ENCODE data around the gene CCL14. TPM values are rescaled to one million over a fixed set of nuclear protein-coding genes. Genes with fewer than 3 reads are reported as not detected.

The CCL14 gene
- total RNA-seq, 1 donor from 2014 or later, result not detected

- Histone ChIP-seq H3K36me3 (ENCODE audit: control insufficient read depth, insufficient read depth, low read length) (no peaks in the 10 kb centered on the region), H3K4me3 (ENCODE audit: low read depth, low read length) (no peak overlapping the region), H3K27me3 (ENCODE audit: control insufficient read depth, insufficient read depth, low read length) (no peaks in the 10 kb centered on the region)
- TF ChIP-seq, protein P1, sequence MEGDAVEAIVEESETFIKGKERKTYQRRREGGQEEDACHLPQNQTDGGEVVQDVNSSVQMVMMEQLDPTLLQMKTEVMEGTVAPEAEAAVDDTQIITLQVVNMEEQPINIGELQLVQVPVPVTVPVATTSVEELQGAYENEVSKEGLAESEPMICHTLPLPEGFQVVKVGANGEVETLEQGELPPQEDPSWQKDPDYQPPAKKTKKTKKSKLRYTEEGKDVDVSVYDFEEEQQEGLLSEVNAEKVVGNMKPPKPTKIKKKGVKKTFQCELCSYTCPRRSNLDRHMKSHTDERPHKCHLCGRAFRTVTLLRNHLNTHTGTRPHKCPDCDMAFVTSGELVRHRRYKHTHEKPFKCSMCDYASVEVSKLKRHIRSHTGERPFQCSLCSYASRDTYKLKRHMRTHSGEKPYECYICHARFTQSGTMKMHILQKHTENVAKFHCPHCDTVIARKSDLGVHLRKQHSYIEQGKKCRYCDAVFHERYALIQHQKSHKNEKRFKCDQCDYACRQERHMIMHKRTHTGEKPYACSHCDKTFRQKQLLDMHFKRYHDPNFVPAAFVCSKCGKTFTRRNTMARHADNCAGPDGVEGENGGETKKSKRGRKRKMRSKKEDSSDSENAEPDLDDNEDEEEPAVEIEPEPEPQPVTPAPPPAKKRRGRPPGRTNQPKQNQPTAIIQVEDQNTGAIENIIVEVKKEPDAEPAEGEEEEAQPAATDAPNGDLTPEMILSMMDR (IDR thresholded peaks at IDR 0.05; ENCODE audit: insufficient read depth, low read length, poor library complexity, severe bottlenecking), result no peak
- no peak for DNase-seq (ENCODE audit: low read depth)
These were observed 2.4 kb downstream of the CCL14 start for GRCh38 chr17:35984140-35984539.

- no peaks in the 10 kb centered on the region for H3K27me3 ChIP-seq (ENCODE audit: control insufficient read depth, insufficient read depth, low read length)
- no peaks in the 10 kb centered on the region for H3K36me3 ChIP-seq (ENCODE audit: control insufficient read depth, insufficient read depth, low read length)
- TF ChIP-seq, protein P1 (IDR thresholded peaks at IDR 0.05; ENCODE audit: insufficient read depth, low read length, poor library complexity, severe bottlenecking), result no peak
- DNase-seq (ENCODE audit: low read depth), result no peak
- no peak overlapping the region for H3K4me3 ChIP-seq (ENCODE audit: low read depth, low read length)
These were observed 3.9 kb downstream of the CCL14 start for GRCh38 chr17:35982409-35983191.

DNA sequence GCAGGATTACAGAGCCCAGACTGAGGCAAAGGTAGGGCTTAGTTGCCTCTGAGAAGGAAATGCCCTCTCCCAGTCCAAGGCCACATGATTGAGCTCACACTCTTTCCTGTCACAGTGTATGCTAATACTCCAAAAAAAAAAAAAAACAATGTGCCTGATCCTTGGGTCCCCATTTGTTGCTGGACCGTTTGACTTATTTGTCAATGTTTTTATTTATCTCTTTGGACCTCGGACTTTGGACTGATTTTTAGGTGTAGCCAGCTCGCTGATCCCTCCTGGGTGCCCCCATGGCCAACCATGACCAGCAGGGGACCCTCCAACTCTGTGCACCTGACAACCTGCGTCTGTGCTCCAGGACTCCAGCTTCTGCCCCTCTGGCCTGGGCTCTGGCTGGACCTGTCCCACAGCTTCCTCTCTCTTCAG, 4.6 kb downstream of the CCL14 start:
- H3K36me3 ChIP-seq (ENCODE audit: control insufficient read depth, insufficient read depth, low read length), result no peaks in the 10 kb centered on the region
- no peak overlapping the region for H3K4me3 ChIP-seq (ENCODE audit: low read depth, low read length)
- no peak for DNase-seq (ENCODE audit: low read depth)
- TF ChIP-seq, protein P1 (IDR thresholded peaks at IDR 0.05; ENCODE audit: insufficient read depth, low read length, poor library complexity, severe bottlenecking), result no peak
- no peaks in the 10 kb centered on the region for H3K27me3 ChIP-seq (ENCODE audit: control insufficient read depth, insufficient read depth, low read length)

DNA sequence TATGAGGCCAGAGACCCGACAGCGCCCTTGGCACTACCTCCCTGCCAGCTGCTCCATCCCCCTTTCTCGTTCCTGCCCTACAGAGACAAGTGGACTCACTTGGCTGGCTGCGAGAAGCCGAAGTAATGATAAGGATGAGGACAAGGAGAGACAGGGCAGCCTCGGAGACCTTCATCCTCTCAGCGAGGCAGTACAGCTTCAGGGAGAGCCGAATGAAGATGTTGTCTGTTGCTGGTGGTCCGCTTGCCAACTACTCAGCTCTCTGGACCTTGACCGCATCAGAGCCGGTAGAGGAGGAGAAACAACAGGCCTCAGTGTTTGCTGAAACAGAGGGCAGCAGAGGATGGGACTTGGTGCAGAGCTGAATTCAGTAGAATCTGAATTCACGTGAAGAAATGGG, 5.3 kb downstream of the CCL14 start, which contains the start of gene CCL16:
TSS of gene CCL16 (minus strand) at position 252 of the 400 bp plus-strand sequence. CDS start at position 175, 77 bp downstream.
- Histone ChIP-seq H3K4me3 (ENCODE audit: low read depth, low read length) (no peak within 1 kb of the TSS), H3K36me3 (ENCODE audit: control insufficient read depth, insufficient read depth, low read length) (no peaks in the 10 kb centered on the region), H3K27me3 (ENCODE audit: control insufficient read depth, insufficient read depth, low read length) (no peaks in the 10 kb centered on the region)
- no peak for DNase-seq (ENCODE audit: low read depth)
- TF ChIP-seq, protein P1 (IDR thresholded peaks at IDR 0.05; ENCODE audit: insufficient read depth, low read length, poor library complexity, severe bottlenecking), result no peak

DNA sequence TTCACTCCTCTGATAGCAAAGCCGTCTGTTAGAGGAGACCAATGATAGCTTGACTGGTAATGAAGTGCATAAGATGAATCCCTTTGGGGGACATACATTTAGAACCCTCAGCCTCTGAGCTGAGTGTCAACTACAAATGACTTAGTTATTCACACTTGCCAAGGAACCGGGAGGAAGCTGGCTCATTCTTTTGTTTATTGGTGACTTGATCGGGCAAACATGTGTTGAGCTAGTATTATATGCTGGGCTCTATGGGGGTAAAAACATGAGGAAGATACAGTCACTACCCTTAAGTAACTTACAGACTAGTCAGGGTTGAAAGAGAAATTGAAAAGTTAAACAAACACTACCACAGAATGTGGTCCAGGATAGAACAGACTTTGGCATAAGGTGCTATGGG, 8.2 kb downstream of the CCL14 start:
- Histone ChIP-seq H3K4me3 (ENCODE audit: low read depth, low read length) (no peak overlapping the region), H3K27me3 (ENCODE audit: control insufficient read depth, insufficient read depth, low read length) (no peaks in the 10 kb centered on the region), H3K36me3 (ENCODE audit: control insufficient read depth, insufficient read depth, low read length) (no peaks in the 10 kb centered on the region)
- TF ChIP-seq, protein P1 (IDR thresholded peaks at IDR 0.05; ENCODE audit: insufficient read depth, low read length, poor library complexity, severe bottlenecking), result no peak
- no peak for DNase-seq (ENCODE audit: low read depth)

DNA sequence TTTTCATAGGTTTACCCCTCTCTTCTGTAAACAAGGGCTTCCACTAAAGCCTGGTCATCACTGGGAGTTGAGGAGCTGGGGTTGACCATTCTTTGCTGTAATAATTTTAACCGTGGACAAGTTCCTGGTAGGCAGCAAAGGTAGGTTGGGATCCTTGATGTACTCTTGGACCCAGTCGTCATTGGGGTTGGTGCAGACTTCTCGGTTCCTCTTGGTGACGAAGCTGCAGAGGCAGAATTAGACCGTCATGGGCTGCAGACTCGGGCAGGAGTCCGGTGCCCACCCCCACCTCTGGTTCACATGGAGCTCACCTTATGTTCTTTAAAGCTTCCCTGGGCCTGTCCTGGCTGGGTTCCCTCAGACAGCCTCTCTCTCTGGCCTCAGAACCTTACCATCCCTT, 9.0 kb downstream of the CCL14 start:
- TF ChIP-seq, protein P1 (IDR thresholded peaks at IDR 0.05; ENCODE audit: insufficient read depth, low read length, poor library complexity, severe bottlenecking), result no peak
- H3K4me3 ChIP-seq (ENCODE audit: low read depth, low read length), result no peak overlapping the region
- no peak for DNase-seq (ENCODE audit: low read depth)
- H3K36me3 ChIP-seq (ENCODE audit: control insufficient read depth, insufficient read depth, low read length), result no peaks in the 10 kb centered on the region
- no peaks in the 10 kb centered on the region for H3K27me3 ChIP-seq (ENCODE audit: control insufficient read depth, insufficient read depth, low read length)
